DND-41 (cell line): Measurements from ENCODE around the gene NR4A1.

ENCODE experiments used
- ATAC-seq: fragments of 200-7000 bp; cut with Tn5 transposase; 3 replicates; pipeline ENCODE4 v1.9.1; 2021; ENCODE audit warnings: low read depth; ENCODE audit not compliant: insufficient read depth
- DNase-seq: peaks from one replicate; pipeline ENCODE4 v3.0.0-alpha.2; 2020
- H2AFZ ChIP-seq: 2 replicates; pipeline ENCODE4 v1.6.0; 2012; ENCODE audit warnings: low read depth, low read length
- H3K27ac ChIP-seq: 2 replicates; pipeline ENCODE4 v1.5.1; 2012; ENCODE audit warnings: low read length, inconsistent platforms
- H3K27me3 ChIP-seq: fragments of 200-600 bp; sonication (generic); 2 replicates; pipeline ENCODE4 v1.6.0; 2012; ENCODE audit warnings: low read length, mild to moderate bottlenecking, inconsistent platforms; ENCODE audit not compliant: insufficient read depth, poor library complexity
- H3K36me3 ChIP-seq: 2 replicates; pipeline ENCODE4 v1.5.1; 2012; ENCODE audit warnings: low read length, inconsistent platforms; ENCODE audit not compliant: insufficient read depth
- H3K4me1 ChIP-seq: 2 replicates; pipeline ENCODE4 v1.5.1; 2012; ENCODE audit warnings: mild to moderate bottlenecking, low read length; ENCODE audit not compliant: insufficient read depth
- H3K4me2 ChIP-seq: 2 replicates; pipeline ENCODE4 v1.6.0; 2012; ENCODE audit warnings: mild to moderate bottlenecking, moderate library complexity, low read length, inconsistent platforms; ENCODE audit not compliant: insufficient read depth
- H3K4me3 ChIP-seq, 2 experiments: fragments of 200-600 bp in 1 of 2; shearing (Covaris generic) in 1 of 2; 2 replicates each; pipeline ENCODE4 v1.5.1; 2012 to 2016; ENCODE audit warnings: inconsistent platforms in 2 of 2, low read length in 2 of 2, mild to moderate bottlenecking in 2 of 2, low read depth in 1 of 2, moderate library complexity in 1 of 2
- H3K79me2 ChIP-seq: 2 replicates; pipeline ENCODE4 v1.6.0; 2012; ENCODE audit warnings: low read length, inconsistent platforms; ENCODE audit not compliant: insufficient read depth
- H3K9ac ChIP-seq: 2 replicates; pipeline ENCODE4 v1.6.0; 2012; ENCODE audit warnings: low read depth, mild to moderate bottlenecking, inconsistent platforms, low read length, moderate library complexity
- H3K9me3 ChIP-seq: 2 replicates; pipeline ENCODE4 v1.5.1; 2012; ENCODE audit warnings: low read length, moderate library complexity, mild to moderate bottlenecking, inconsistent platforms; ENCODE audit not compliant: insufficient read depth, severe bottlenecking
- H4K20me1 ChIP-seq: 2 replicates; pipeline ENCODE4 v1.6.0; 2012; ENCODE audit warnings: low read length; ENCODE audit not compliant: insufficient read depth
- CTCF ChIP-seq: IDR thresholded peaks from 2 replicates; pipeline ENCODE4 v1.5.1; 2012; ENCODE audit warnings: borderline replicate concordance, low read length, moderate library complexity, mild to moderate bottlenecking; ENCODE audit not compliant: poor library complexity, severe bottlenecking; ENCODE audit errors: extremely low read depth
- EZH2 ChIP-seq: IDR thresholded peaks from 3 replicates; pipeline ENCODE4 v1.6.1; 2012; ENCODE audit warnings: borderline replicate concordance, low read depth, mild to moderate bottlenecking, moderate library complexity, low read length, inconsistent platforms; ENCODE audit not compliant: severe bottlenecking

The NR4A1 gene

GRCh38 chr12:52004042-52004648, 47.1 kb upstream of the NR4A1 start:
- Histone ChIP-seq H3K27me3 (peaks cover 38% of the 10 kb centered on the region), H3K4me1 (peaks cover 29% of the 10 kb centered on the region), H4K20me1 (peaks cover 17% of the 10 kb centered on the region), H3K9me3 (no peaks in the 10 kb centered on the region), H3K4me2 (no peak overlapping the region), H3K79me2 (no peaks in the 10 kb centered on the region), H3K36me3 (no peaks in the 10 kb centered on the region; the same call in 1 of the 2 replicates), H2AFZ (no peak overlapping the region), H3K27ac (no peak overlapping the region), H3K9ac (no peak overlapping the region), H3K4me3 (no peak overlapping the region)
- DNase-seq (no peak), ATAC-seq (no peak)
- TF ChIP-seq EZH2 (no peak), CTCF (peak; percentile 63)

GRCh38 chr12:52005218-52005902, 45.9 kb upstream of the NR4A1 start:
- H4K20me1 ChIP-seq: peaks cover 17% of the 10 kb centered on the region
- no peak overlapping the region for H3K9ac ChIP-seq
- H3K4me2 ChIP-seq: no peak overlapping the region

GRCh38 chr12:52005903-52006703, 45.1 kb upstream of the NR4A1 start:
- ATAC-seq (no peak), DNase-seq (no peak)
- H3K27ac ChIP-seq: no peak overlapping the region
- peaks cover 38% of the 10 kb centered on the region for H3K27me3 ChIP-seq
- no peaks in the 10 kb centered on the region for H3K79me2 ChIP-seq
- TF ChIP-seq CTCF: no peak
- no peak for TF ChIP-seq EZH2
- no peaks in the 10 kb centered on the region for H3K36me3 ChIP-seq
- no peak overlapping the region for H2AFZ ChIP-seq
- no peaks in the 10 kb centered on the region for H3K9me3 ChIP-seq
- H3K4me2 ChIP-seq: peak overlapping the region; percentile 88
- peaks cover 29% of the 10 kb centered on the region for H3K4me1 ChIP-seq
- peaks cover 17% of the 10 kb centered on the region for H4K20me1 ChIP-seq
- peak overlapping the region in 1 of 2 experiments; percentile 56; a peak in 1 of 4 replicates for H3K4me3 ChIP-seq
- H3K9ac ChIP-seq: no peak overlapping the region; the same call in 1 of the 2 replicates

More at GRCh38 chr12:52005218-52005902, 45.9 kb upstream of the NR4A1 start:
- Histone ChIP-seq H3K79me2 (no peaks in the 10 kb centered on the region), H3K36me3 (no peaks in the 10 kb centered on the region), H3K27me3 (peaks cover 38% of the 10 kb centered on the region), H2AFZ (no peak overlapping the region), H3K4me3 (no peak overlapping the region), H3K4me1 (peaks cover 29% of the 10 kb centered on the region), H3K9me3 (no peaks in the 10 kb centered on the region), H3K27ac (no peak overlapping the region)
- DNase-seq: no peak
- ATAC-seq: no peak
- TF ChIP-seq EZH2 (no peak), CTCF (no peak)
